Pancreas (tissue), 10 donors: ENCODE measurements around the gene AOPEP. TPM values are rescaled to one million over a fixed set of nuclear protein-coding genes. Genes with fewer than 3 reads are reported as not detected.

Experiments
- ATAC-seq, 4 donors: fragments of 200-7000 bp; cut with Tn5 transposase; one replicate each; pipeline versions ENCODE4 v1.8.0 to v1.9.1; 2020; ENCODE audit warnings: mild to moderate bottlenecking in 4 of 4, moderate library complexity in 4 of 4
- DNase-seq, 6 donors: peaks; one replicate each; pipeline ENCODE4 v3.0.0-alpha.2; 2020
- FAIRE-seq: peaks from 2 replicates; lab custom pipeline; 2012; peaks lifted over from hg19 to GRCh38; lab: Jason Lieb, UNC
- H3K27ac ChIP-seq, 4 donors: fragments of 200-600 bp; sonication (generic); 1 replicate in 3 of 4; 2 replicates in 1 of 4; pipeline versions ENCODE4 v1.5.0 to v1.8.0; 2020
- H3K27me3 ChIP-seq, 4 donors: fragments of 200-600 bp; one replicate each; pipeline ENCODE4 v1.8.0; 2021
- H3K36me3 ChIP-seq, 3 donors: fragments of 200-600 bp; sonication (generic) in 1 of 3; one replicate each; pipeline versions ENCODE4 v1.5.0 to v1.8.0; 2020 to 2021
- H3K4me1 ChIP-seq, 3 donors: fragments of 200-600 bp; one replicate each; pipeline ENCODE4 v1.8.0; 2021
- H3K4me3 ChIP-seq, 4 donors: fragments of 200-600 bp; sonication (generic) in 2 of 4; one replicate each; pipeline versions ENCODE4 v1.5.0 to v1.8.0; 2020 to 2021
- H3K9me3 ChIP-seq, 4 donors: fragments of 200-600 bp; one replicate each; pipeline ENCODE4 v1.8.0; 2021
- WGBS, 2 donors: extraction: QIAGEN DNeasy Blood & Tissue Kit; methylation state at CpG; one replicate each; pipeline ENCODE4 v1.1.7; 2013; 5-methylcytosine and 5-hydroxymethylcytosine counted together
- intact Hi-C, 3 donors: fragments of 100-400 bp; cut with DNase I; formaldehyde crosslinking; loops; one replicate each; pipeline versions ENCODE4 v1.11.1 to v1.14.2; 2022
- polyA plus RNA-seq, 2 donors: library from polyadenylated mRNA; stranded (reverse); fragments of 200-250 nt; gene quantifications; one replicate each; pipeline ENCODE4 v1.2.3, GENCODE V29; 2013
- total RNA-seq, 6 donors: library from RNA; stranded (reverse); fragmentation: NEBNext Ultra II Directional in 4 of 6; extraction: Animal tissue kit (Norgen Biotek cat#: 25700) in 4 of 6; gene quantifications; one replicate each; pipeline versions ENCODE4 v1.2.1 to v1.2.4, GENCODE V29; 2021 to 2023
- TF ChIP-seq, protein P1 (sequence below), 4 donors: fragments of 200-600 bp; sonication (generic) in 3 of 4; IDR thresholded peaks; one replicate each; pipeline versions ENCODE4 v1.5.0 to v1.8.0; 2021; ENCODE audit warnings: antibody characterized with exemption in 4 of 4
- donor health status: healthy with polysubstance abuse.
- donor health status: DM: no; HTN: no; CAD: no; lungs with moderate emphysema.
- donor health status: DM: no; HTN: no; CAD: no.
- donor health status: control.
- donor health status: control.
- donor health status: Bipolar disorder and iron deficiency.
- donor health status: DM: yes; HTN: yes; CAD: no.
- donor health status: DM: no; HTN: no; CAD: no.
- donor health status: DM: no; HTN: no; CAD: no.
- donor health status: DM: yes; HTN: yes; CAD: no.

The AOPEP gene
- total and polyA plus RNA-seq, 8 donors: 50.5 to 140 (median 76.7) TPM

DNA sequence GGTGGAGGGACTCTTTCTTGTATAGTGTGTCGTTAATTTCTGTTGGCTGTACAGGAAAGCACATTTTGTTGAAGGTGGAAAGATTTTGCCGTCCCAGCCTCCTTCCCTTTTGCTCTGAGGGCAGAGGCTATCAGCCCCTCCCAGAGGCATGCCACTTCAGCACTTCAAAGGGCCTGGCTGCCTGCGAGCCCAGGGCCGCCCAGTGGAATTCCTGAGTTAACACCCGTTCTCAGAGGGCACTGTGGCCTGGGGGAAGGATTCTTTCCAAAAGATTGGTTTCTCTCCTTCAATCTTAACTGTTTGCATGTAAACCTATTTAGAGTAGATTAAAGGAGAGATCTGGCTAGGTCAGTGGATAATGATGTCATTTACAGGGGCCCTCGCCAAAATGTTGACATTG lies 352.4 kb downstream of the AOPEP start:
- Histone ChIP-seq H3K36me3 (peaks cover 10 to 66% (median 25%) of the 10 kb centered on the region in 3 donors), H3K4me3 (no peak overlapping the region), H3K9me3 (no peaks in the 10 kb centered on the region), H3K4me1 (peaks cover 33 to 44% (median 37%) of the 10 kb centered on the region in 3 donors), H3K27me3 (no peaks in the 10 kb centered on the region), H3K27ac (peak overlapping the region in 2 of 4 donors; percentile 17)
- 22 to 27% methylated on average over 6 of the region's 6 CpGs for WGBS, 2 donors
- FAIRE-seq (no peak), DNase-seq (peak in 2 of 6 donors; percentile 19 to 37), ATAC-seq (peak in 2 of 4 donors; percentile 39 to 41)
- intact Hi-C loops: no loop called here
- TF ChIP-seq, protein P1, sequence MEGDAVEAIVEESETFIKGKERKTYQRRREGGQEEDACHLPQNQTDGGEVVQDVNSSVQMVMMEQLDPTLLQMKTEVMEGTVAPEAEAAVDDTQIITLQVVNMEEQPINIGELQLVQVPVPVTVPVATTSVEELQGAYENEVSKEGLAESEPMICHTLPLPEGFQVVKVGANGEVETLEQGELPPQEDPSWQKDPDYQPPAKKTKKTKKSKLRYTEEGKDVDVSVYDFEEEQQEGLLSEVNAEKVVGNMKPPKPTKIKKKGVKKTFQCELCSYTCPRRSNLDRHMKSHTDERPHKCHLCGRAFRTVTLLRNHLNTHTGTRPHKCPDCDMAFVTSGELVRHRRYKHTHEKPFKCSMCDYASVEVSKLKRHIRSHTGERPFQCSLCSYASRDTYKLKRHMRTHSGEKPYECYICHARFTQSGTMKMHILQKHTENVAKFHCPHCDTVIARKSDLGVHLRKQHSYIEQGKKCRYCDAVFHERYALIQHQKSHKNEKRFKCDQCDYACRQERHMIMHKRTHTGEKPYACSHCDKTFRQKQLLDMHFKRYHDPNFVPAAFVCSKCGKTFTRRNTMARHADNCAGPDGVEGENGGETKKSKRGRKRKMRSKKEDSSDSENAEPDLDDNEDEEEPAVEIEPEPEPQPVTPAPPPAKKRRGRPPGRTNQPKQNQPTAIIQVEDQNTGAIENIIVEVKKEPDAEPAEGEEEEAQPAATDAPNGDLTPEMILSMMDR (IDR thresholded peaks at IDR 0.05): no peak

DNA sequence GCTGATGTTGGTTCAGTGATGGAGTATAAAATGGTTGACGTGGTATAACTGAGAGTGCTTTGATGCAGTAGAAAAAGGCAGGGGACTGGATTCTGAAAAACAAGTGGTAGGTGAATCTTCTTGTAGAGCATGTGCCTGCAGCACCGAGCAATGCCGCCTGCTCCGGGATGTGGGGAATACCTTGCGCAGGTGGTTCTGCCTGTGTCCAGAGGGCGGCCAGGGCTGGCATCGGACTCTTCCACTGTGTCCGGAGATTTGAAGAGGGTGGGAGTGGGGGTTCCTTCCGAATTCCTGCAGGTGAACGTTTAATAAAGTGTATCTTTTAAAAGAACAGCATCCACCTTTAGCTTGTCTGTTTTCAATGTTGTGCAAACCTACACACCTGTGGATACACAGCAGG lies 353.0 kb downstream of the AOPEP start:
- H3K4me3 ChIP-seq: no peak overlapping the region
- no peak for FAIRE-seq
- H3K4me1 ChIP-seq: peaks cover 28 to 39% (median 32%) of the 10 kb centered on the region in 3 donors
- no peaks in the 10 kb centered on the region for H3K27me3 ChIP-seq
- no peaks in the 10 kb centered on the region for H3K9me3 ChIP-seq
- no peak for ATAC-seq
- intact Hi-C loops: no loop called here
- 80 to 86% methylated on average over 10 of the region's 10 CpGs for WGBS, 2 donors
- no peak for DNase-seq
- H3K36me3 ChIP-seq: peaks cover 10 to 70% (median 25%) of the 10 kb centered on the region in 3 donors
- H3K27ac ChIP-seq: no peak overlapping the region
- TF ChIP-seq, protein P1 (IDR thresholded peaks at IDR 0.05): no peak

GRCh38 chr9:95080961-95081647 lies 354.6 kb downstream of the AOPEP start:
- Histone ChIP-seq H3K4me3 (no peak overlapping the region), H3K27me3 (no peaks in the 10 kb centered on the region), H3K36me3 (peaks cover 10 to 76% (median 27%) of the 10 kb centered on the region in 3 donors), H3K9me3 (no peaks in the 10 kb centered on the region), H3K4me1 (peaks cover 24 to 31% (median 25%) of the 10 kb centered on the region in 3 donors), H3K27ac (no peak overlapping the region)
- intact Hi-C loops: no loop called here
- DNase-seq (peak in 1 of 6 donors; percentile 50), ATAC-seq (no peak), FAIRE-seq (no peak)
- 86 to 93% methylated on average over 20 of the region's 20 CpGs for WGBS, 2 donors
- TF ChIP-seq, protein P1 (IDR thresholded peaks at IDR 0.05): no peak

GRCh38 chr9:95081998-95082397 lies 355.5 kb downstream of the AOPEP start:
- intact Hi-C loops: no loop called here
- no peak for ATAC-seq
- WGBS, 2 donors: 78 to 86% methylated on average over 19 of the region's 19 CpGs
- Histone ChIP-seq H3K27me3 (no peaks in the 10 kb centered on the region), H3K27ac (no peak overlapping the region), H3K36me3 (peaks cover 10 to 80% (median 35%) of the 10 kb centered on the region in 3 donors), H3K4me1 (peaks cover 15 to 22% (median 16%) of the 10 kb centered on the region in 3 donors), H3K4me3 (no peak overlapping the region), H3K9me3 (no peaks in the 10 kb centered on the region)
- TF ChIP-seq, protein P1 (IDR thresholded peaks at IDR 0.05): no peak
- no peak for FAIRE-seq
- no peak for DNase-seq
